GM12891 (cell line): ENCODE data around the gene GNLY.
"Not testable (repeated sequence)": the region's sequence is repeated elsewhere in the genome, so short reads cannot be mapped to it uniquely, and the experiment has no call there.

Source experiments
- DNase-seq: peaks from one replicate; pipeline ENCODE4 v3.0.0; 2011; ENCODE audit warnings: low spot score; ENCODE audit not compliant: insufficient read length
- FAIRE-seq: peaks from 2 replicates; lab custom pipeline; 2011; peaks lifted over from hg19 to GRCh38; lab: Jason Lieb, UNC
- PAX5 ChIP-seq: IDR thresholded peaks from 2 replicates; pipeline ENCODE4 v1.6.1; 2011; ENCODE audit warnings: low read length, moderate library complexity, mild to moderate bottlenecking; ENCODE audit not compliant: insufficient read depth, severe bottlenecking
- POLR2A ChIP-seq: IDR thresholded peaks from 2 replicates; pipeline ENCODE4 v1.6.1; 2011; ENCODE audit warnings: low read depth, low read length, control low read depth
- POLR2AphosphoS5 ChIP-seq: IDR thresholded peaks from 2 replicates; pipeline ENCODE4 v1.6.1; 2011; ENCODE audit warnings: low read depth, low read length, control low read depth
- POU2F2 ChIP-seq: IDR thresholded peaks from 2 replicates; pipeline ENCODE4 v1.6.1; 2011; ENCODE audit warnings: low read depth, mild to moderate bottlenecking, control low read depth, low read length, moderate library complexity
- SPI1 ChIP-seq: IDR thresholded peaks from 2 replicates; pipeline ENCODE4 v1.6.1; 2011; ENCODE audit warnings: low read depth, low read length, control low read depth
- TAF1 ChIP-seq: IDR thresholded peaks from 2 replicates; pipeline ENCODE4 v1.6.1; 2011; ENCODE audit warnings: low read depth, low read length, control low read depth

Gene GNLY

DNA sequence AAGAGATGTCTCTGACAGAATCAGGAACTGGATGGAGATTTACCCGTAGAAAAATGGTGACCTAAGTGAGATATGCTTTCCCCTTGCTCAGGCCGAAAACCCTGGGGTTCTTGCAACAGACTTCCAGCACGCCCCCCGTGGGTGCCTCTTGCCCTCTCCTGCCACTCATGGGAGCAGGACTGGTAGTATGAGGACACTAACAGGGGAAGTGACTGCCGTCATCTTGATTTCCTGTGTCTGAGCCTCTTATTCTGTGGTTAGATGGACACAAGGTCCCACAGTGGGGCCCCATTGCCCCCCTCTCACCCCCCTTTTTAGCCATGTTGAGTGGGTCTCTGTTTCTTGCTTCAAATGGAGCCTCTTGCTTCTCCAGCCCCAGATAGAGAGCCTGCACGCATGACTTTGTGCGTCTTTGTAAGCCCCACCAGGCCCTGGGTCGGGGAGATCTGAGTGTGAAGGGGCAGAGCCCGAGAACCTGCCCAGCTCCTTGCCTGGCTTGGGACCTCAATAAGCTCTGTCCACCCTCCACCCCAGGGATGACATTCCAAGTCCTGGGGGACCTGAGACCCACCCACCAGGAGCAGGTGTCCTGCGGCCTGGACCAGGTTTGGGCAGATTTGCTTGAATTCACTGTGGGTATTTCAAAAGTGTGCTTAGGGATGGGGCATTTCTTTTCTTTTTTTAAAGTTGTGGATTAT is 12.6 kb downstream of the GNLY start:
- DNase-seq: no peak
- no peak for FAIRE-seq
- TF ChIP-seq POLR2A (no peak), SPI1 (no peak), POU2F2 (no peak)

DNA sequence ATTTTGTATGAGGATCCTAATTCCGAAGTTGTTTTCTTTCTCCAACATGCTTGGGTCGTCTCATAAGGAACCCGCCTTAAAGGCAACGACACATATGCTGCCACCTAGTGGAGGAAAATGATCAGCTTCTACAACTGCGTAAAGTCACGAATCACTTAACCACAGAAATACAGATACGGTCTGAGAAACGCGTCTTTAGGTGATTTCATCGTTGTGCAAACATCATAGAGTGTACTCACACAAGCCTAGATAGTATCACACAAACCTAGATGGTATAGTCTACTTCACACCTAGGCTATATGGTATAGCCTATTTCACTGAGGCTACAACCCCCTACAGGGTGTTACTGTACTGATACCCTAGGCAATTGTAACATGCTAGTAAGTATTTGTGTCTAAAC is 13.1 kb downstream of the GNLY start:
- TF ChIP-seq SPI1: no peak
- TF ChIP-seq PAX5: no peak
- no peak for TF ChIP-seq TAF1
- no peak for TF ChIP-seq POLR2A
- peak; percentile 91 for FAIRE-seq
- peak; percentile 57 for DNase-seq

DNA sequence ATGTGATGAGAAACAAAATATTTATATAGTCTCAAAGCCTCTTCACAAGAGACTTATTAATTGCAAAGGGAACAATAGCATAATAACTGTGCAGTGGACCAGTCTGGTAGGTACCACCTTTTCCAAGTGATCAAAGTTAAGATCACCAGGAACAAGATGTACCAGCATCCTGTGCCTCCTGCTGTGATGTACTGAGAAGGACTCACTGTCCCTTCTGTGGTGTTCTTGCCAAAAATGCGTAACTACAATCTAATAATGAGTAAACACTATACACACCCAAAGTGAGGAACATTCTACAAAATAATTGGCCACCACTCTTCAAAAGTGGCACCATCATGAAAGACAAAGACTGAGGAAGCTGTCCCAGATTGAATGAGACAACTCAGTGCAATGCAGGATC is 14.5 kb downstream of the GNLY start:
- TF ChIP-seq POLR2A (no peak), PAX5 (no peak), POLR2AphosphoS5 (no peak), TAF1 (no peak), SPI1 (no peak), POU2F2 (no peak)
- FAIRE-seq: no peak
- DNase-seq: no peak

DNA sequence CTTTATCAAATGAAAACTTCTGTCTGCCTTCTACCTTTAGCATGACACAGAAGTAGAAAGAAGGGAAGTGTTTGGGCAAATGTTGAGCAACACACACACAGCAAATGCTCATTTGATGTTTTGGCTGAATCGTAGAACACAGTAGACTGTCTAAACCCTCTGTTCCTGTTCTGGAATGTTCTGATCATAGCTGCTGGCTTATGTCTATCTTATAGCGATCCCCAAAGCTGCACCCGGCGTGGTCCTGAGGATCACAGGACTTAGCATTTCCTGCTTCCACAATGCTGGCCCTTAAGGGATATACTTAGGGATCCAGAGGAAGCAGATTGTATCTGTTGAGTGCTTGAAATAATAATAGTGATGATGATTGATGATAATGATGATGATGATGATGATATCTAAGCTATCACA is 15.2 kb downstream of the GNLY start:
- DNase-seq: no peak
- no peak for FAIRE-seq
- no peak for TF ChIP-seq POU2F2
- no peak for TF ChIP-seq TAF1
- no peak for TF ChIP-seq POLR2A
- TF ChIP-seq POLR2AphosphoS5: no peak
- no peak for TF ChIP-seq PAX5
- TF ChIP-seq SPI1: no peak

DNA sequence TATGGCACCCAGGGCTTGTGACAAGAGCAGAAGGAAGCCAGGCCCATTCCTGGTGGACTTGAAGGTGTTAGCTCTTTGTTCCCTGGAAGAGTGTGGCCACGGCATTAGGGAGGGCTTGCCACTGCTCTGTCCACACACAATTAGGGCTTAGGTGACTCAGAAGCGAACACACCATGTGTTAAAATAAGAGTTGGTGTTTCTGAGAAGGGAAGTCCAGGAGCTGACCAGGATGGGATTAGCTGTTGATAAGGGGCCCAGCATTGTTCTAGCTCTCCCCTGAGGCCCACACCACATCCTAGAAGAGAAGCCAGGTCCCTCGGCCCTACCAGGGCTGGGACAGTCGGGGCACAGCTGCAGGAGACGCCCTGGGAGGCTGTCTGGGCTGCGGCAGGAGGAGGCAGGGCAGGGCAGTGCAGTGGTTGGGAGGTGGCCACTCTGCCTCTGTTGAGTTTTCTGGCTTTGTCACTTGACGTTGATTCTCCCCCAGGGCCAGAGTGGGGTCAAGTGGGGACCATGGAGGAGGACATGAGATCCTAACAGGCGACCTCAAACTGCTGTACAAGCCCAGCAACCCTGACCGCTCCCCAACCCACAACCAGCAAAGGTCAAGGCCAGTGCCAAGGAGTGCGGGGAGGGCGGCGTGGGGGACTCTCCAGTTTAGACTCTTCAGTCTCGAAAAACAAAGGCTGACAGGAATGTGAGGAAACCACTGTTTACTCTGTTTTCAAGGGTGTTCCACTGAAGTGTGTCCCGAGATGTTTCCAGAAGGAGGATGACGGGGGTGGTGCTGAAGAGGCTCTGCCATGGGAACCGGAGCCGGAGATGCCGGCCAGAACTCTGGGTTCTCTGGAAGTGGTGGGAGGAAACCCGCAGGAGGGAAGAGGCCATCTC is 16.8 kb downstream of the GNLY start:
- DNase-seq (no peak), FAIRE-seq (no peak)
- TF ChIP-seq PAX5 (no peak), TAF1 (no peak), POLR2AphosphoS5 (no peak), POLR2A (no peak), POU2F2 (no peak), SPI1 (no peak)

DNA sequence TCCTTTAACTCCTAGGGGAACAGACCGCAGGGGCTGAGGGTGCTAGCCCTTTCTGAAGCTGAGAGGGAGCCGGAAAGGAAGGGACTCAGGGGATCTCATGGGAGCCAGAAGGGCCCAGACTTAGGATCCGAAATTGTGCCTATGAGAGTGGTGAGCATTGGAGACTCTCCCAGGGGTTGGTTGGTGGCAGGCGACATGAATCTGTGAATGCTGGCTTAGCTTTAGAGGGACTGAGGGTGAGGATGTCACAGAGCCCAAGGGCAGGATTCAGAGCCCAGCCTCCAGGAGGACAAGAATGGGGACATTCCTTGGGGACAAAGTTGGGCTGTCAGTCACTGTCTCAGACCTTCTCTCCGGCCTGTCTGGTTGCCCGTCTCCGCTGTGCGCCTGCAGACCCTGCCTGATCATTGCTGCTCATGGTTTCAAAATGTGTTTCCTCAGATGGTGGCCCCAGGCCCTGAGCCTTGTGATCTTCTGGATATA is 17.5 kb downstream of the GNLY start:
- no peak for DNase-seq
- TF ChIP-seq POLR2A (no peak), SPI1 (no peak)
- FAIRE-seq: no peak

DNA sequence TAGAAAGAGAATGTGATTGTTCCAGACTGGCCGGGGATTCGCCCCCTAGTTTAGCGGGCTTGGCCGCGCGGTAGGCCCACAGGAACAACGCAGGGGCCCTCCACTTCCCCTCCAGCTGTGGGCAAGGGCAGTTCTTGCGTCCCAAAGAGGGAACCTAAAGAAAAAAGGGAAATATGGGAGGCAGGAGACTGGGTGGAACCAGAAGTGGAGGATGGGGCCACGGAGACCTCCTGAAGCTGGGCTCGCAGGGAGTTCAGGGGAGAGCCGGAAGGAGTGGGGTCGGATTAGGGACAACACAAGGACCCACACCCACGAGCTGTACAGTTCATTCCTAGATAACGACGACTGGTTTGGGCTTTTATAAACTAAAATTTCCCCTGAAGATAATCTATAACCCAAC is 18.2 kb downstream of the GNLY start:
- DNase-seq: no peak
- FAIRE-seq: no peak
- no peak for TF ChIP-seq TAF1
- TF ChIP-seq SPI1: no peak
- TF ChIP-seq POLR2AphosphoS5: no peak
- no peak for TF ChIP-seq PAX5
- TF ChIP-seq POLR2A: no peak
- TF ChIP-seq POU2F2: no peak

DNA sequence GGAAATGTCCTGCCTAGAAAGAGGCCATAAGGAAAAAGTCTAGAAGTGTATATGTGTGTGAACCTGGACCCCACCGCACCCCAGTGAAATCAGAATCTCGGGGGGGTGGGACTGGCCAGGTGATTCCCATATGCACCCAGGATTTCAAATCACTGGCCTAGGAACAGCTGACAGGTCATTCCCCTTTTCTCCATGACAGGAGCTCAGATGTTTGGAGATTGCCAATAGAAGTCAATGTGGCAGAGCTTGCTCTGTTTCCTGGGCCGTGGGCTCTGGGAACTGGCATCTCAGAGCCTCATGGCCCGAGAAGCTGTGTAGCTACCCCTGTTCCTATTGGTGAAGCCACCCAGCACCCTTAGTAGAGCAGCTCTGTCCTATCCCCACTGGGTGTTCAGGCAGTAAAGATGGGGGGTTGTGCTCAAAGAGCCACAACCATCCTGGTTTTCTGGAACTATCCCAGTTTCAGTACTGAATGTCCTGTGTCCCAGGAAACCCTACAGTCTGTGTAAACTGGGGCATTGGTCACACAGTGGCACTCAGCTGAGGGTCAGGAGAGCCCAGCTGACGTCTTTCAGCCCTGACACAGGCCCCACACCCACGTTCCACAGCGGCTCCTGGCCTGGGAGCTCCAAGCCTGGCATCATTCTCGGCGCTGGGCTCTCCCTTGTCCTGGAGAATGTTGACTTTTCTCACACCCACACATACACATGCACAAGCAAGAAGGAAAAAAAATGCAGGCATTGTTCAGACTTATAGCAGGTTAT is 18.9 kb downstream of the GNLY start:
- no peak for FAIRE-seq
- no peak for DNase-seq
- TF ChIP-seq POLR2AphosphoS5 (no peak), SPI1 (no peak), POLR2A (no peak), TAF1 (no peak), PAX5 (no peak), POU2F2 (no peak)

DNA sequence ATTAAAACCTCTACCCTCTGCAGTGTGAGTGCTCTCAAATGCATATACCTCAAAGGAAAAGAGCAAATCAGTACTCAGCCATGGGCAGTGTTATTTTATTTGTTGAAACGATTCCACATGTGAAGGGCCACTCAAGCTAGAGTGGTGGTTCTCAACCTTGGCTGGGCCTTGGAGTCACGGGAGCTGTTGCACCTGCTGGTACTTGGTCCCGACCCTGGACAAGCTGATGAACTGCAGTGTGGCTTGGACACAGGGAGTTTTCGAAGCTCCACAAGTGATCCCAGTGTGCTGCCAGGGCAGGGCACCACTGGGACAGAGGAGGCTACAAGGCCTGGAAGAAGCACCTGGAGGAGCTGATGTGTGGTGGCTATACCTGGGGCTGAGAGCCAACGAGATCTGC is 19.7 kb downstream of the GNLY start:
- DNase-seq (no peak), FAIRE-seq (no peak)
- TF ChIP-seq POLR2AphosphoS5 (no peak), POLR2A (no peak), POU2F2 (no peak), SPI1 (no peak), PAX5 (no peak), TAF1 (no peak)

DNA sequence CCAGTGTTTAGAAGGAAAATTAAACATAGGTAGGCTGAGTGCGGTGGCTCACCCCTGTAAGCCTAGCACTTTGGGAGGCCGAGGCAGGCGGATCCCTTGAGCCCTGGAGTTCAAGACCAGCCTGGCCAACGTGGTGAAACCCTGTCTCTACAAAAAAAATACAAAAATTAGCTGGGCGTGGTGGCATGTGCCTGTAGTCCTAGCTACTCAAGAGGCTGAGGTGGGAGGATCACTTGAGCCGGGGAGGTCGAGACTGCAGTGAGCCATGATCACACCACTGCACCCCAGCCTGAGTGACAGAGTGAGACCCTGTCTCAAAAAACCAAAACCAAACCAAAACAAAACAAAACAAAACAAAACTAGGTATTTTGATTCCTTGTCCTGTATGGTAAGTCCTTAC is 20.3 kb downstream of the GNLY start:
- not testable (repeated sequence) for FAIRE-seq, DNase-seq
